Loucy (cell line): ENCODE measurements around the gene GDAP2.

ENCODE experiments used
- H2AFZ ChIP-seq: fragments of 200-600 bp; sonication (generic); 2 replicates; pipeline ENCODE4 v1.6.0; 2016; ENCODE audit warnings: antibody characterized with exemption, mild to moderate bottlenecking, low read length, moderate library complexity
- H3F3A ChIP-seq: fragments of 200-600 bp; 2 replicates; pipeline ENCODE4 v1.6.0; 2016; ENCODE audit warnings: antibody characterized with exemption, low read depth, mild to moderate bottlenecking
- H3K27me3 ChIP-seq: fragments of 200-600 bp; sonication (generic); 2 replicates; pipeline ENCODE4 v1.6.1; 2014; ENCODE audit warnings: low read length, mild to moderate bottlenecking; ENCODE audit not compliant: insufficient read depth, poor library complexity, severe bottlenecking
- H3K36me3 ChIP-seq: fragments of 200-600 bp; sonication (generic); 2 replicates; pipeline ENCODE4 v1.6.1; 2016; ENCODE audit warnings: low read length; ENCODE audit not compliant: insufficient read depth
- H3K4me1 ChIP-seq: fragments of 200-600 bp; sonication (generic); 2 replicates; pipeline ENCODE4 v1.5.1; 2014; ENCODE audit warnings: low read length, mild to moderate bottlenecking; ENCODE audit not compliant: insufficient read depth, poor library complexity, severe bottlenecking
- H3K4me2 ChIP-seq: fragments of 200-600 bp; sonication (generic); 2 replicates; pipeline ENCODE4 v1.6.0; 2014; ENCODE audit warnings: antibody characterized with exemption, low read length, low read depth, mild to moderate bottlenecking; ENCODE audit not compliant: poor library complexity, severe bottlenecking
- H3K4me3 ChIP-seq: fragments of 200-600 bp; sonication (generic); 2 replicates; pipeline ENCODE4 v1.5.1; 2014; ENCODE audit warnings: low read length, mild to moderate bottlenecking, mixed read lengths; ENCODE audit not compliant: poor library complexity, severe bottlenecking
- H3K79me2 ChIP-seq: fragments of 200-600 bp; sonication (generic); 2 replicates; pipeline ENCODE4 v1.6.1; 2014; ENCODE audit warnings: low read length; ENCODE audit not compliant: insufficient read depth
- H3K9ac ChIP-seq: fragments of 200-600 bp; sonication (generic); 2 replicates; pipeline ENCODE4 v1.6.0; 2014; ENCODE audit warnings: mild to moderate bottlenecking, low read depth, low read length, moderate library complexity; ENCODE audit not compliant: poor library complexity, severe bottlenecking
- H3K9me2 ChIP-seq: fragments of 200-600 bp; sonication (generic); replicated peaks from 2 replicates; pipeline ENCODE4 v1.6.1; 2016; ENCODE audit warnings: low read depth, low read length, mixed read lengths
- H3K9me3 ChIP-seq: fragments of 200-600 bp; sonication (generic); 2 replicates; pipeline ENCODE4 v1.6.1; 2014; ENCODE audit warnings: mild to moderate bottlenecking, antibody characterized with exemption, low read length, low read depth; ENCODE audit not compliant: insufficient read depth
- H4K20me1 ChIP-seq: fragments of 200-600 bp; sonication (generic); 2 replicates; pipeline ENCODE4 v1.6.0; 2014; ENCODE audit warnings: antibody characterized with exemption, low read length, mild to moderate bottlenecking; ENCODE audit not compliant: insufficient read depth, poor library complexity, severe bottlenecking
- CTCF ChIP-seq: fragments of 200-600 bp; sonication (generic); conservative IDR thresholded peaks from 2 replicates; pipeline ENCODE4 v1.5.1; 2014; ENCODE audit warnings: mild to moderate bottlenecking, antibody characterized with exemption, low read length
- EZH2phosphoT487 ChIP-seq: fragments of 200-600 bp; IDR thresholded peaks from 2 replicates; pipeline ENCODE4 v1.6.1; 2018; ENCODE audit warnings: antibody characterized with exemption, mild to moderate bottlenecking, moderate library complexity, borderline replicate concordance

The GDAP2 gene

GRCh38 chr1:117818456-117818855, 111.0 kb downstream of the GDAP2 start:
- H4K20me1 ChIP-seq: no peaks in the 10 kb centered on the region
- no peak overlapping the region for H3K9ac ChIP-seq
- H3K27me3 ChIP-seq: no peaks in the 10 kb centered on the region
- TF ChIP-seq EZH2phosphoT487: no peak
- no peak for TF ChIP-seq CTCF
- H3K36me3 ChIP-seq: no peaks in the 10 kb centered on the region
- no peaks in the 10 kb centered on the region for H3K4me1 ChIP-seq
- H3K79me2 ChIP-seq: no peaks in the 10 kb centered on the region
- H2AFZ ChIP-seq: no peak overlapping the region
- no peak overlapping the region for H3K4me2 ChIP-seq
- no peaks in the 10 kb centered on the region for H3F3A ChIP-seq
- no peak overlapping the region for H3K4me3 ChIP-seq
- peaks cover 8% of the 10 kb centered on the region; the same call in 1 of the 2 replicates for H3K9me3 ChIP-seq
- H3K9me2 ChIP-seq: no peaks in the 10 kb centered on the region

- no peak for TF ChIP-seq EZH2phosphoT487
- no peak for TF ChIP-seq CTCF
- Histone ChIP-seq H4K20me1 (no peaks in the 10 kb centered on the region), H3K4me1 (no peaks in the 10 kb centered on the region), H3K27me3 (no peaks in the 10 kb centered on the region), H3K36me3 (no peaks in the 10 kb centered on the region), H3K9ac (no peak overlapping the region), H3K79me2 (no peaks in the 10 kb centered on the region), H3K4me2 (no peak overlapping the region), H3K9me2 (no peaks in the 10 kb centered on the region), H3K9me3 (peaks cover 8% of the 10 kb centered on the region; the same call in 1 of the 2 replicates), H3F3A (no peaks in the 10 kb centered on the region), H3K4me3 (no peak overlapping the region), H2AFZ (no peak overlapping the region)
Observed at GRCh38 chr1:117817629-117818028, 111.8 kb downstream of the GDAP2 start.

- Histone ChIP-seq H3K4me1 (peaks cover 4% of the 10 kb centered on the region), H3K79me2 (no peaks in the 10 kb centered on the region), H3K36me3 (no peaks in the 10 kb centered on the region), H3K9me2 (no peaks in the 10 kb centered on the region), H3K9me3 (no peaks in the 10 kb centered on the region; the same call in 1 of the 2 replicates), H4K20me1 (no peaks in the 10 kb centered on the region), H3K27me3 (no peaks in the 10 kb centered on the region), H3K4me2 (no peak overlapping the region), H2AFZ (no peak overlapping the region), H3K9ac (no peak overlapping the region), H3F3A (no peaks in the 10 kb centered on the region), H3K4me3 (no peak overlapping the region)
- no peak for TF ChIP-seq EZH2phosphoT487
- TF ChIP-seq CTCF: peak; percentile 40; the same call in 1 of the 2 replicates
Observed at GRCh38 chr1:117815926-117816325, 113.5 kb downstream of the GDAP2 start.
